ENCODE measurements around the gene KRT79.

GRCh38 chr12:52784909-52785308, 49.2 kb downstream of the KRT79 start:
- TF ChIP-seq, protein P1, sequence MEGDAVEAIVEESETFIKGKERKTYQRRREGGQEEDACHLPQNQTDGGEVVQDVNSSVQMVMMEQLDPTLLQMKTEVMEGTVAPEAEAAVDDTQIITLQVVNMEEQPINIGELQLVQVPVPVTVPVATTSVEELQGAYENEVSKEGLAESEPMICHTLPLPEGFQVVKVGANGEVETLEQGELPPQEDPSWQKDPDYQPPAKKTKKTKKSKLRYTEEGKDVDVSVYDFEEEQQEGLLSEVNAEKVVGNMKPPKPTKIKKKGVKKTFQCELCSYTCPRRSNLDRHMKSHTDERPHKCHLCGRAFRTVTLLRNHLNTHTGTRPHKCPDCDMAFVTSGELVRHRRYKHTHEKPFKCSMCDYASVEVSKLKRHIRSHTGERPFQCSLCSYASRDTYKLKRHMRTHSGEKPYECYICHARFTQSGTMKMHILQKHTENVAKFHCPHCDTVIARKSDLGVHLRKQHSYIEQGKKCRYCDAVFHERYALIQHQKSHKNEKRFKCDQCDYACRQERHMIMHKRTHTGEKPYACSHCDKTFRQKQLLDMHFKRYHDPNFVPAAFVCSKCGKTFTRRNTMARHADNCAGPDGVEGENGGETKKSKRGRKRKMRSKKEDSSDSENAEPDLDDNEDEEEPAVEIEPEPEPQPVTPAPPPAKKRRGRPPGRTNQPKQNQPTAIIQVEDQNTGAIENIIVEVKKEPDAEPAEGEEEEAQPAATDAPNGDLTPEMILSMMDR (IDR thresholded peaks at IDR 0.05; ENCODE audit: poor library complexity, severe bottlenecking): no peak
- TF ChIP-seq MXI1 (conservative IDR thresholded peaks at IDR 0.05; ENCODE audit: poor library complexity, severe bottlenecking) (no peak), TAF1 (IDR thresholded peaks at IDR 0.05; ENCODE audit: low read depth) (no peak), REST (IDR thresholded peaks at IDR 0.05; ENCODE audit: borderline replicate concordance) (no peak), EZH2 (IDR thresholded peaks at IDR 0.05; ENCODE audit: borderline replicate concordance, insufficient read depth, low read length, poor library complexity, severe bottlenecking) (no peak), POLR2AphosphoS5 (IDR thresholded peaks at IDR 0.05) (no peak)
